ENCODE results near the gene TLK1. TPM values are rescaled to one million over a fixed set of nuclear protein-coding genes. Genes with fewer than 3 reads are reported as not detected.

TLK1 gene
- total RNA-seq, 2 donors from 2014 or later = 27.8 to 62.4 TPM

GRCh38 chr2:171171808-171172207, 11.1 kb upstream of the TLK1 start:
- H3K4me1 ChIP-seq (ENCODE audit: control insufficient read depth in 1 of 2, low read depth in 2 of 2) = no peaks in the 10 kb centered on the region

GRCh38 chr2:171169839-171170238, 9.1 kb upstream of the TLK1 start:
- Histone ChIP-seq H3K4me1 (ENCODE audit: control insufficient read depth in 1 of 2, low read depth in 2 of 2) (no peaks in the 10 kb centered on the region), H3K9me3 (no peaks in the 10 kb centered on the region), H3K36me3 (no peaks in the 10 kb centered on the region), H3K27ac (no peak overlapping the region), H3K4me3 (no peak overlapping the region), H3K27me3 (replicated peaks; ENCODE audit: insufficient read depth) (no peaks in the 10 kb centered on the region)
- no peak for TF ChIP-seq CTCF (IDR thresholded peaks at IDR 0.05)
- ATAC-seq (ENCODE audit: insufficient number of reproducible peaks, low FRiP score, low read depth) (no peak), DNase-seq (ENCODE audit: low spot score) (no peak)

More at GRCh38 chr2:171171808-171172207, 11.1 kb upstream of the TLK1 start:
- Histone ChIP-seq H3K36me3 (no peaks in the 10 kb centered on the region), H3K4me3 (no peak overlapping the region), H3K27me3 (replicated peaks; ENCODE audit: insufficient read depth) (no peaks in the 10 kb centered on the region), H3K9me3 (no peaks in the 10 kb centered on the region), H3K27ac (no peak overlapping the region)
- ATAC-seq (ENCODE audit: insufficient number of reproducible peaks, low FRiP score, low read depth) = no peak
- no peak for DNase-seq (ENCODE audit: low spot score)
- no peak for TF ChIP-seq CTCF (IDR thresholded peaks at IDR 0.05)

GRCh38 chr2:171169333-171169732, 8.6 kb upstream of the TLK1 start:
- Histone ChIP-seq H3K4me1 (ENCODE audit: control insufficient read depth in 1 of 2, low read depth in 2 of 2) (no peaks in the 10 kb centered on the region), H3K4me3 (no peak overlapping the region), H3K27ac (no peak overlapping the region), H3K27me3 (replicated peaks; ENCODE audit: insufficient read depth) (no peaks in the 10 kb centered on the region), H3K36me3 (no peaks in the 10 kb centered on the region), H3K9me3 (no peaks in the 10 kb centered on the region)
- no peak for TF ChIP-seq CTCF (IDR thresholded peaks at IDR 0.05)
- DNase-seq (ENCODE audit: low spot score) = no peak
- ATAC-seq (ENCODE audit: insufficient number of reproducible peaks, low FRiP score, low read depth) = no peak

- DNase-seq (ENCODE audit: low spot score) (no peak), ATAC-seq (ENCODE audit: insufficient number of reproducible peaks, low FRiP score, low read depth) (no peak)
- Histone ChIP-seq H3K27ac (no peak overlapping the region), H3K36me3 (no peaks in the 10 kb centered on the region), H3K4me3 (no peak overlapping the region), H3K27me3 (replicated peaks; ENCODE audit: insufficient read depth) (no peaks in the 10 kb centered on the region), H3K4me1 (ENCODE audit: control insufficient read depth in 1 of 2, low read depth in 2 of 2) (no peaks in the 10 kb centered on the region), H3K9me3 (no peaks in the 10 kb centered on the region)
- TF ChIP-seq CTCF (IDR thresholded peaks at IDR 0.05) = no peak
Observed at GRCh38 chr2:171167352-171167997, 6.8 kb upstream of the TLK1 start.

- H3K4me1 ChIP-seq (ENCODE audit: control insufficient read depth in 1 of 2, low read depth in 2 of 2) = peaks cover 0 to 4% of the 10 kb centered on the region in 2 donors
- no peaks in the 10 kb centered on the region for H3K27me3 ChIP-seq (replicated peaks; ENCODE audit: insufficient read depth)
- no peaks in the 10 kb centered on the region for H3K9me3 ChIP-seq
- ATAC-seq (ENCODE audit: insufficient number of reproducible peaks, low FRiP score, low read depth) = no peak
- TF ChIP-seq CTCF (IDR thresholded peaks at IDR 0.05) = no peak
- H3K4me3 ChIP-seq = no peak overlapping the region
- H3K36me3 ChIP-seq = no peaks in the 10 kb centered on the region
- H3K27ac ChIP-seq = no peak overlapping the region
- DNase-seq (ENCODE audit: low spot score) = no peak
Observed at GRCh38 chr2:171166328-171166983, 5.8 kb upstream of the TLK1 start.
